ENCODE results near the gene CRYBG1. TPM values are rescaled to one million over a fixed set of nuclear protein-coding genes. Genes with fewer than 3 reads are reported as not detected.

Gene CRYBG1
- total RNA-seq, 1 experiment from 2014 or later = 10.1 TPM

- H3K27ac Mint-ChIP-seq = no peak overlapping the region
- POLR2A ChIA-PET = interaction anchor here (0.6 kb wide), 1 partner anchor 39 kb away, joined by 3 read pairs; no protein-coding TSS in a partner anchor
- no peaks in the 10 kb centered on the region for H3K27me3 Mint-ChIP-seq (ENCODE audit: low read depth)
- DNase-seq (ENCODE audit: low spot score) = no peak
- peaks cover under 1% of the 10 kb centered on the region; the same call in 1 of the 2 replicates for H3K9me3 Mint-ChIP-seq
- no peak for ATAC-seq
- H3K4me3 Mint-ChIP-seq = no peak overlapping the region
- no peaks in the 10 kb centered on the region for H3K4me1 Mint-ChIP-seq
- TF ChIP-seq E2F5 (CRISPR knock-in tag; IDR thresholded peaks at IDR 0.05) = no peak
- no peak for TF ChIP-seq ZNF121 (CRISPR knock-in tag; IDR thresholded peaks at IDR 0.05)
- no peak for TF ChIP-seq GTF2I (CRISPR knock-in tag; conservative IDR thresholded peaks at IDR 0.05)
- no peak for TF ChIP-seq JUN (CRISPR knock-in tag; IDR thresholded peaks at IDR 0.05)
- no peak for TF ChIP-seq ZNF396 (CRISPR knock-in tag; IDR thresholded peaks at IDR 0.05; ENCODE audit: borderline replicate concordance)
- TF ChIP-seq STAT6 (CRISPR knock-in tag; conservative IDR thresholded peaks at IDR 0.05; ENCODE audit: low read depth) = no peak
- TF ChIP-seq USF2 (CRISPR knock-in tag; IDR thresholded peaks at IDR 0.05) = no peak
- no peak for TF ChIP-seq ZNF416 (CRISPR knock-in tag; IDR thresholded peaks at IDR 0.05)
- no peak for TF ChIP-seq FOXJ3 (CRISPR knock-in tag; IDR thresholded peaks at IDR 0.05; ENCODE audit: borderline replicate concordance)
- CTCF ChIA-PET = interaction anchor here (2.4 kb wide), 1 partner anchor 36 kb away, joined by 7 read pairs; the partner anchor contains the start of gene CRYBG1
- 0 out of 2 replicates have a peak, but pooled peaks cover under 1% of the 10 kb centered on the region for H3K36me3 Mint-ChIP-seq
Observed at GRCh38 chr6:106397431-106397830, 36.9 kb downstream of the CRYBG1 start.

GRCh38 chr6:106398621-106399020 is 38.1 kb downstream of the CRYBG1 start:
- DNase-seq (ENCODE audit: low spot score) (no peak), ATAC-seq (no peak)
- no peak for TF ChIP-seq ZSCAN18 (CRISPR knock-in tag; IDR thresholded peaks at IDR 0.05)
- no peak for TF ChIP-seq RORB (CRISPR knock-in tag; IDR thresholded peaks at IDR 0.05)
- no peak for TF ChIP-seq ZNF512 (CRISPR knock-in tag; IDR thresholded peaks at IDR 0.05; ENCODE audit: borderline replicate concordance)
- no peak for TF ChIP-seq ZNF396 (CRISPR knock-in tag; IDR thresholded peaks at IDR 0.05; ENCODE audit: borderline replicate concordance)
- TF ChIP-seq ETV6 (CRISPR knock-in tag; IDR thresholded peaks at IDR 0.05) = no peak
- TF ChIP-seq FOXP4 (CRISPR knock-in tag; IDR thresholded peaks at IDR 0.05) = no peak
- TF ChIP-seq ZBTB43 (CRISPR knock-in tag; IDR thresholded peaks at IDR 0.05) = no peak
- no peak for TF ChIP-seq GTF2I (CRISPR knock-in tag; conservative IDR thresholded peaks at IDR 0.05)
- no peak for TF ChIP-seq ZNF416 (CRISPR knock-in tag; IDR thresholded peaks at IDR 0.05)
- no peak for TF ChIP-seq ATF3 (CRISPR knock-in tag; conservative IDR thresholded peaks at IDR 0.05)
- TF ChIP-seq JUN (CRISPR knock-in tag; IDR thresholded peaks at IDR 0.05) = no peak
- TF ChIP-seq NR2C2 (CRISPR knock-in tag; IDR thresholded peaks at IDR 0.05) = no peak
- TF ChIP-seq PRRX2 (CRISPR knock-in tag; IDR thresholded peaks at IDR 0.05) = no peak
- TF ChIP-seq ATF1 (CRISPR knock-in tag; IDR thresholded peaks at IDR 0.05) = no peak
- POLR2A ChIA-PET = no interaction called here
- H3K27me3 Mint-ChIP-seq (ENCODE audit: low read depth) = no peaks in the 10 kb centered on the region
- H3K27ac Mint-ChIP-seq = no peak overlapping the region
- no peaks in the 10 kb centered on the region for H3K4me1 Mint-ChIP-seq
- H3K4me3 Mint-ChIP-seq = no peak overlapping the region
- H3K9me3 Mint-ChIP-seq = peaks cover 6% of the 10 kb centered on the region
- H3K36me3 Mint-ChIP-seq = peaks cover 4% of the 10 kb centered on the region
- CTCF ChIA-PET = interaction anchor here (2.4 kb wide), 1 partner anchor 38 kb away, joined by 7 read pairs; the partner anchor contains the start of gene CRYBG1

All from WTC11 (cell line).